DMS153 (cell line): ENCODE data around the gene NOTO.

Experiments
- DNase-seq: peaks from one replicate; lab custom pipeline; 2025; lab: John Stamatoyannopoulos, UW

NOTO gene

DNA sequence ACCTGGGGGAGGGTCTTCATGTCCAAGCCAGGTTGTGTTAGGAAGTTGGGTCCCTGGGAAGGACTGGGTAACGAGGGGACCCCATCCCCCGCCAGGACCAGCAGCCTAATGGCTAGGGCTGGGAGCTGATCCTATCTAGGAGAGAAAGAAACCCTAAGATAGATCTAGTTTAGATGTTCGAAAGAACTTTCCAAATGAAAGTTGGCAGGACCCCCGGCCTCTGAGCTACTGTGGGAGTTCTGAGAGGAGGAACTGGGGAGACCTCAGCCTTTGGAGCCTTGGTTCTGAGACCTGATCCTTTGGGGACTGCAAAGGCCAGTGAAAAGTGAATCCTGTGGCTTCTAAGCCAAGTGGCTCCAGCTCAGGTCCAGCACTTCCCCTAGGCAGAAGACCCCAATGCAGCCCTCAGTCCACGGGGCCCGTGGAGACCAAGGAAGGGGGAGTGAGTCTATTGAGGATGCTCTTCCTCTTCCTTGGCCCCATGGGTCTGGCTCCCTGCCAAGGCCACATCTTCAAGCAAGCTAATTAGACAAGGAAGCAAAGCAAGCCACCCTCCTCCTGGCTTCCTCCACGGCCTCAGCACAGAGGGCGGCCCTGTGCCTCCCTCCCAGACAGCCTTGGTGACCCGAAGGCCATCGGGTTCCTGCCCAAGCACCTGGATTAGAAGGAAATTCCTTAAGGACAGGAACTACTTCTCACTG is 55.2 kb downstream of the NOTO start:
- no peak for DNase-seq

DNA sequence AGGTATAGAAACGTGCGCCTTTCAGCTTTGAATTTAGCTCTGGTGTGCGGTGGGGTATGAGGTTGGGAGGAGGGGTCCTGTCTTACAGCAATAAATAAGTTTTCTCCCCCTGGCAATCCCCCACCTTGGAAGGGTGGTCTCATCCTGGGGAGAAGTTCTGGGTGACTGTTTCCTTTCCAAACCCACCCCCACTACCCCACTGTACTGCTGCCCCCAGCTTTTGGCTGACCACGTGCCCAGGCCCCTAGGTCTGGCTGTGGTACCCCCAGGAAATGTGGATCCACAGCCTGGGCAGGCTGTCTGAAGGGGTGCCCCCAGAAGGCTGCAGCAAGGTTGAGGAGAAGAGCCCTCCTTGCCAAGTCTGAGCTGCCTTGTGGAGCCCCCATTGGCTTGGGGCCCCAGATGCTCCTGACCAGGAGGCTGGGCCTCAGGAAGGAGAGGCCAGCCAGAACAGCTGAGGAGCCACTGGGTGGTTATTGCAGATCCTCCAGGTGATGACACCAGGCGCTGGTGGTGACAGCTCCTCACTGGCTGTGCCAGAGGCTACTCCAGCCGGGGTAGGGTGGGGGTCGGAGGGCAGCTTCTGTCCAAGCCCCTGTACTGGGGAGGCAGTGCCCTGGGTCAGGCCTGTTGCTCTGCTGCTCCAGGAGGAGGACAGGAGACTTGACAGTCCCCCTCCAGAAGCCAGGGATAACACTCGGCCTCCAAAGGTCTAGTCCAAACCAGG is 56.0 kb downstream of the NOTO start:
- no peak for DNase-seq

DNA sequence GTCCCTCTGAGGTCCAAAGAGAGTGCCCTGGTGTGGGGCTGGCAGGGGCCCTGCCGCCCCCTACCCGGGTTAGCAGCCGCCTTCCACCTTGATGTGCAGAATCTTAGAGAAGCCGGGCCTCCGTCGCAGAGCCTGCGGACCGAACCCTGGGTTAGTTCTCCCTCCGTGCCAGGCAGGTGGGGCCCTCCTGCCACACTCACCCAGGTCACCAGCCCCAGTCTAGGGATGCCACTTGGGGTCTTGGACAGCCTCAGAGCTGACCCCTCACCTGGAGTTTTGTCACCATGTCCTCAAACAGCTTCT is 56.5 kb downstream of the NOTO start:
- no peak for DNase-seq

DNA sequence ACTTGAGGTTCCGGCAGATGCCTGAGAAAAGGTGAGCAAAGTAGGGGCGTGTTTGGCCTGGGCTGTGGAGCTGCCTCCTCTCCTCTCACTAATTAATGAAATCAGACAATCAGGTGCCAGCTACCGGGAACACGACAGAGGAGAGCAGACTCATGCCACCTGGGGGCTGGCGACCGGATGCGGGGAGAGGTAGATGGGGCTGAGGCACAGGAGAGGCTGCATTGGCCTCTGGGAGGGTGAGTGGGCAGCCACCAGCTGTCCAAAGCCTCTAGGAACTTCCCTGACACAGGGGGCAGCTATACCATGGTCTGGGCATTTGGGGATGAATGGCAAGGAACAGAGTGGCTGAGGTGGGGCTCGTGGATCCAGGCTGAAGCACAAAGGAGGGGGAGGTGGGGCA is 56.9 kb downstream of the NOTO start:
- no peak for DNase-seq

DNA sequence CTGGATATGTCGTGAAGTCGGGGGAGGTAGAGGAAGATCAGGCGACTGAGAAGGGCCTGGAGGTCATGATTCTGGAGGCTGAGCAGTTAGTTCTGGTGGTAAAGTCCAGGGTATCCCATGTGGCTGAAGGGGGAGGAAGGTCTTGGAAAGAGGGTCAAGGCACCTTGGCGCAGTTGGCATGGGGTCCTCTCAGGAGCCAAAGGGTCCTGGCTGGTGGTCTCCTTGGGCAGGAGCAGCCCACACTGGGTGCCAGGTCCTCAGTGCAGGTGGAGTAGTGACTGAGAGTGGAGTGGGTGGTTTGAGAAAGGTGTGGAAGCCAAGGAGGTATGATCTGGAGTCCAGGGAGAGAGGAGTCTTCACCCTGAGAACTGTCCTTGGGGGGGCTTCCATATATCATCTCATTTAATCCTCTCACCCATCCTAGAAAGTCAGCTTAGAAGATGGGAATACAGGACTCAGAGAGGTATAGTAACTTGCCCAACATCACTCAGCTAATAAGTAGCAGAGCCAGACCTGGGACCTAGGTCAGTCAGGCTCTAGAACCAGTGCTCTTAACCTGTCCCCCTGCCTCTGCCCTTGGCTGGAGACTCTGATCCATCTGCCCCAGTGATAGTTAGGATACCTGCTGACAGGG is 57.4 kb downstream of the NOTO start:
- no peak for DNase-seq

DNA sequence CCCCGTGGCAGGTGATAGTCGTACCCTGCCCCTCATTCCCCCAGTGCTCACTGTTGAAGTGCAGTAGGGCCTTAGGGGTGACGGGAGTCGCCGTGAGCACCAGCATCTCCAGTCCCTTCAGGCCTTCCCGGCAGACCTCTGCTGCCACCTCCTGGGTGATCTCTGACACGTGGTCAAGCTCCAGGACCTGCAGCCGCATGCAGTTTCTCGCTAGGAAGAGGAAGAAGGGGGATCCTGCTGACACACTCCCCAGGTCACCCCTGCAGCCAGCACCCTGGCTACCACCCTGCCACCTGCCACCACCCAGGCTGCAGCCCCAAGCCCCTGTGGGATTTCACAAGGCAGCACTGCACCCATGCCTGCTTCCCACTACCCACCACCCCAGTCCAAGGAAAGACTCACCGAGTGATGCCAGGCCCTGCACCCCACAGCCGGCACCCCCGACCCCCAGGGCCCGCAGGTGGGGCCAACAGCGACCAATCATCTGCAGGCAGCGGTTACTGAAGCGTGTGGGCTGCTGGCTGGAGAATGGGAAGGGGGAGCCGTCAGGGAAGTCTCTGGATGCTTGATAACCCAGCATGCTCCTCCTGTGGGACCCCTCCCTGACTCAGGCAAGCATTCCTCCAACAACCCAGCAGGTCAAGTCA is 58.1 kb downstream of the NOTO start:
- DNase-seq: no peak
